GM19238 (cell line): ENCODE measurements around the gene HRH4.

Experiments
- DNase-seq: peaks from one replicate; pipeline ENCODE4 v3.0.0; 2011; ENCODE audit warnings: low spot score; ENCODE audit not compliant: insufficient read length

Gene HRH4

GRCh38 chr18:24460388-24460787, at the start of gene HRH4:
HRH4 (plus strand) TSS chr18:24460637; CDS start chr18:24460729, 92 bp downstream.
- DNase-seq: no peak

DNA sequence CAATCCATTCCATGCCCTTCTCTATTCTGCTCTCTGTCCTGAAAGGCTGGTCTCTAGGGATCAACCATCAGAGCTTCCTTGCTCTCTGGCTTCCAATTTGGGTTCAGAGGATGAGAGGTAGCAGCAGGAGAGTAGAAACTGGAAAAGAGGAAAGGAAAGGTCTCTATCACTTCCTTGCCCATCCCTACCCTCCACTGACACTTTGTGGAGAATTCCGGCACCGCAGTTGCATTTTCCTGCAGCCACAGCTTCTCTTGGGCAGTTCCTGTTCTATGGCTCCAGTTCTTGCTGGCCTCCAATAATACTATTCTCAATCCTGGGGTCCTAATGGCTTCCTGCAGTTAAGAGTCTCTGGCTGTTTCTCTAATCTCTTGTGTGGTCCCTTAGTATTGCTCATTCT, 47.3 kb upstream of the HRH4 start:
- no peak for DNase-seq

GRCh38 chr18:24414349-24415003, 46.0 kb upstream of the HRH4 start:
- DNase-seq: no peak

- DNase-seq: no peak
Measured at GRCh38 chr18:24417480-24417879, 43.0 kb upstream of the HRH4 start.

- no peak for DNase-seq
Measured at GRCh38 chr18:24420551-24420950, 39.9 kb upstream of the HRH4 start.

DNA sequence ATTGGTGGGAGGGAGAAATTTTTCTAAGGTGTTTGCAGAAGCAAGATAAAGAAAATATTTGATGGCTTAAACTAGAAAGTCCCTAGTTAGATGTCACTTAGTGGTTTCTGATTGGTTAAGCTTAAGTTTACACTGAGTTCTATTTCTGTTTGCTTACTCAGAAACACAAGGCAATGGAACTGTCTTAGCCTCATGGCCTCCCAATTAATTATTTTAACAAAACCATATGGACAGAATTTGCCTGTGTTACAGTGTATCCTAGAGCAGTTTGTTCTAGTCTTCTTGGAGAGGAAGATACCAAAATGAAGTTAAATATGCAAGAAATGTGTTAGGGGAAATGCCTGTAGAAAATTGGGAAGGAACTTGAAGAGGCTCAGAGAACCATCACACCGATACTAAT, 38.6 kb upstream of the HRH4 start:
- no peak for DNase-seq

DNA sequence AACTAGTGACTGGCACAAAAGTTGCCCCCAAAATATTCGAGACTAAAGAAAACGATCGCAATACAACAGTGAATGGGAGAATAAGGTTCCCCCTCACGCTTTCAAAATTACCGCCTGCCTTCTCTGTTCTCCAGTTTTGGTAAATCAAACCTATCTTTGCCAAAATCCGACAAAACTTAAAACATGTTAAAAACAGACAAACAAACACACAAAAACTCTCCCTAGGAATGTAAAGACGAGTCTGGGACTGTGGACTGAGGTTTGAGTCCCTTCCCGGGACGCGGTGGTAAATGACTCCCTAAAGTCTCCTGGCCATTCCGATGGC, 34.4 kb upstream of the HRH4 start:
- DNase-seq: no peak

DNA sequence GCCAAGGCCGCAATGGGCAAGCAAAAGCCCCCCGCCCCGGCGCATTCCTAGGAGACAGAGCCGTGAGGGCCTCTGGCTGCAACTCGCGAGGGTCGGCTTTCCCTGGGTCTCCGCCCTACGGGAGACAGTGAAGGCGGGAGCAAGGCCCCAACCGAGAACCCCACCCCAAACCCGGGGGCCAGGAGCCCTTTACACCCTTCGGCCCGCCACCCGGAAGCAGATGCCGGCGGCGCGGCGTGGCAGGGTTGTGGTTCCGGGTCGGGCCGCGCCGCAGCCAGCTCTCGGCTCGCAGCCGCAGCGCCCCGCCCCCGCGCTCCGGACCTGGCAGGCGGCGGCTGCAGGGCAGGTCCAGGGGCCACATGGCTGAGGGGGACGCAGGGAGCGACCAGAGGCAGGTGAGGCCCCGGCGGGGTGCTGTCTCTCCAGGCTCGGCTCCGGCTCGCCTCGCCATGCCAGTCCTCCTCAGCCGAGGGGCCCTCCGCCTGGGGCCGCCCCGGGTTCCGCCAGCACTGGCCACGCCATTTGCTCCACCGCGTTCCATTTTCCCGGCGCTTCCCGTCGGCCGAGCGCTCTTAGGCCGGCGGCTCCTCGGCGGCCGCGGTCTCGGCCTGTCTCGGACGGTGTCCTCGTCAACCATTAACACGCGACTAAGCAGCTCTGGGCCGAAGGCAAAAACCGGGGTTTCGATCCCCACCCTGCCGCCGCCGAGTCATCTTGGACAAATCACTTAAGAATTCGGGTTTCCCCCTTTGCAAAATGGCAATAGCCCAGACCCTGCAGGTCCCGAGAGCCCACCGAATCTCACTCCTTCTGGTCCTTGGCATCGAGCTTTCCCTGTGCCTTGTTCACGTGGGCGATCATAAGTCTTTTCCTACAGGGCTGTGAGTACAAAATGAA, 33.8 kb upstream of the HRH4 start, which contains the start of gene IMPACT:
TSS of gene IMPACT (plus strand) at position 273 of the 897 bp plus-strand sequence. CDS start at position 360, 87 bp downstream.
- DNase-seq: peak; percentile 71

- no peak for DNase-seq
Measured at GRCh38 chr18:24427484-24427883, 33.0 kb upstream of the HRH4 start.

DNA sequence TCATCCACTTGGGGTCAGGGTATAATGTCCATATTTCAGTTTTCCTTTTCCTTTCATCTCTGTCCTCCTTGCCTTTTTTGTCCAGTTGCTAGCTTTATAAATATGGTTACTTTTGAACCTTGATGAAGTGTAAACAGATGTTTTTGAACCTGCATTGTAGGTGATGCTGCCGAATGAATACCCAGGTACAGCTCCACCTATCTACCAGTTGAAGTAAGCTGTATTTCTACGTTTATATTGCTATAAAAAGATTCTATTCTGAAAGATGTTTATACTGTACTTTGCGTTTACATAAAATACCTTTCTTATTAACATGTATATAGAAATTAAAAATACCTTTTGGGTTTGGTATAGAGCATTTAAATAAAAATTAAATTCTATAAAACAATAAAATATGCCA, 31.7 kb upstream of the HRH4 start:
- DNase-seq: no peak

GRCh38 chr18:24429188-24429587, 31.2 kb upstream of the HRH4 start:
- DNase-seq: no peak

DNA sequence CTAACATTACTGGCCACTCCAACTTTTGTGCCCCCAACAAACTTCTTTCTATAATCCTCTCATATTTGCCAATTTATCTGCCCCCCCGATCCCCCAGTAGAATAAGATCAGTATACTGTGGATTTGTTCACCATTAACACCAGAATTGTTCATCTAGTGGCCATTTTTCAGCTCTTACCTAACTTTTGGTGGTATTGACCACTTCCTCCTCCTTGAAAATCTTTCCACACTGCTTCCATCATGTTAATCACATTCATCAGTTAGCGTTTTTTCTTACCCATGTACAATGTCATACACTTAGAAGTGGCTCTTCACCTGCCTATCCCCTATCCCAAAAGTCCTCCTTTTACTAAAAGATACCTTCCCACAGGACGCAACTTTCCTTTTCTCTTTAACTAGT, 27.8 kb upstream of the HRH4 start:
- DNase-seq: no peak

- no peak for DNase-seq
Measured at GRCh38 chr18:24436939-24437338, 23.5 kb upstream of the HRH4 start.

DNA sequence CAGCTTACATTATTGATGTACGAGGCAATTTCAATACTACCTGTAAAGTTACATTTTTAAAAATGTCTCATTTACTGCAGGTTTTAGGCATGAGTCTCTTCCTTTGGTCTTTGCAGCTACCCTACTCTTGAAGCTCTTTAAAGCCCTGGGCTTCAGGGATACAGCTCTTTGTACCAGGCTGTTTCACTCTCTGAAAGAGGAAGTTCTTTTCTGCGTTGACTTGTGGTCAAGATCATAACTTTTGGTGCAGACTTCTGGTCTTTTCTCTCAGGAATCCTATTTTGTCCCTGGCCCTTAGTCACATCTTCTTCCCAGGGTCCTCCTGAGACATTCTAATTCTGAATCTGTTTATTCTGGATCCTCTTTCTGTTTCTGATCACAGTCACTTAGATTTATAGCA, 16.6 kb upstream of the HRH4 start:
- DNase-seq: no peak

DNA sequence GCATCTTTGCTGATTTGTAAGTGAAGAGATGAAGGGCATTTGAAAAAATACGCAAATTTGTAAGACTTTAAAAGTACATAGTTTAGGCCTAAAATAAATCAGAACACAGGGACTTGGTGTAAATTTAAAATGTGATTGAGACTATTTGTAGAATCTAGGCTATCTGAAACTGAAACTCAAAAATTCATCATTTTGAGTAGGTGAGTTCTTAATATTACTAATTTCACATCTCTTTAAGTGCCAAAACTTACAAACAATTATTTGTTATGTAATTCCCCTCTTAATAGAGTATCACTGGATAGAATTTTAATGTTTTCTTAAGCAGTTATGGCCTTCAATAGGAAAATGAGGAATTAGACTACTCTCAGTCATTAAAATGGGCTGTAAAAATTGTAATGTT, 14.0 kb upstream of the HRH4 start:
- no peak for DNase-seq

- no peak for DNase-seq
Measured at GRCh38 chr18:24446953-24447538, 13.4 kb upstream of the HRH4 start.

GRCh38 chr18:24447961-24448360, 12.5 kb upstream of the HRH4 start:
- no peak for DNase-seq

DNA sequence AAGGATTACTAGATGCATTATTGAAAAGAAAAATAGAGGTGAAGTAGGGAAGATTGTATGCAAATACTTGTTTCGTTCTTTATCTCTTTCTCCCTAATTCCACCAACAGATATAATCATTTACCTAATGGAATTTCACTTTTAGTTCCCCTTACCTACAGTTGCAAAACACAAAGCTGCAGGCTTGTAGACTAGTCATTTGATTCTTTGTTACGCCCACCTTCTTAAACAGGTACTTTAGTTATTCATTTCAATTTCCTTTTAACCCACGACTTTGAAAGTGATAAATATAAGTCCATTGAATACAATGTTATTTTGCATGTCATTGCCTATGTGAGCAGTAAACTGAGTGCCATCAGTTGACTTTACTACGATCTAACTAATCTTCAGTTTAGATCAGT, 3.9 kb upstream of the HRH4 start:
- DNase-seq: no peak

DNA sequence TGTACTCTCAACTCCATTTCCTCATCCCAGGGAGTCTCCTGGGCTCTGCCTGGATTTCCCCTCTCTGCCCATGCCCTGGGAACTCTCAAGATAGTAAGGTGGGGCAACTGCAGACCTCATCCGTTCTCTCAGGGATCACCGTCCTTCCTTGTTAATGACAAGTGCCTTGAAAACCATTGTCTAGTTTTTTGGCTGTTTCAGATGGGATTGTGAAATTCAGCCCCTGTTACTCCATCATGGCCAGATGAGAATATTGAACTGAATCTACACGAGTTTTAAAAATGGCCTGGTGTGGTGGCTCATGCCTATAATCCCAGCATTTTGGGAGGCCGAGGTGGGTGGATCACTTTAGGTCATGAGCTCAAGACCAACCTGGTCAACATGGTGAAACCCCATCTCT, 665 bp upstream of the HRH4 start:
- no peak for DNase-seq

GRCh38 chr18:24461996-24462395, 1.6 kb downstream of the HRH4 start:
- DNase-seq: no peak

GRCh38 chr18:24462838-24463775, 2.7 kb downstream of the HRH4 start:
- no peak for DNase-seq
